ENCODE results near the gene DIPK1B.

DNA sequence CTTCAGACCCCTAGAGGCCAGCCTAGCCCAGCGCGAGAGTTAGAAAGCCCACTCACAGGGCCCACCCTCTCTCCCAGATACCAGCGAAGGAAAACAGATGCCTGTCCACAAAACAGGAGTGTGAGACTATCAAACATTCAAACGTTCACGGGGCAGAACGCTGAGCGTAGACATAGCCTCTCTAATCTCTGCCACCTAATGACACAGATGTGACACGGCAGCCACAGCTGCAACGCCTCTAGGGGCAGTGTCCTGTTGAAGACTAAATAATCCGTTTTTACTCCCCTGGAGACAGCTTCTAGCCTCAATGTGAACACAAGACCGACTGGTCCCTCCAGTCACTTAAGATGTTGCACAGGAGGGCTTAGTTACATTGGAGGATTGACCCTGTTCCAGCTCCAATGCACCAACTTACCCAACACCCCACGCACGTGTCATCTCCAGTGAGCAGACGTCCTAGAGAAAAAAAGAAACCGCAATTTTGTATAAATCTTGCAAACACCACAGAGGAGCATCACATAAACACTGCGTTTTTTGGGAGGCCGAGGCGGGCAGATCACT lies 14.3 kb downstream of the DIPK1B start:
- TF ChIP-seq, protein P1, sequence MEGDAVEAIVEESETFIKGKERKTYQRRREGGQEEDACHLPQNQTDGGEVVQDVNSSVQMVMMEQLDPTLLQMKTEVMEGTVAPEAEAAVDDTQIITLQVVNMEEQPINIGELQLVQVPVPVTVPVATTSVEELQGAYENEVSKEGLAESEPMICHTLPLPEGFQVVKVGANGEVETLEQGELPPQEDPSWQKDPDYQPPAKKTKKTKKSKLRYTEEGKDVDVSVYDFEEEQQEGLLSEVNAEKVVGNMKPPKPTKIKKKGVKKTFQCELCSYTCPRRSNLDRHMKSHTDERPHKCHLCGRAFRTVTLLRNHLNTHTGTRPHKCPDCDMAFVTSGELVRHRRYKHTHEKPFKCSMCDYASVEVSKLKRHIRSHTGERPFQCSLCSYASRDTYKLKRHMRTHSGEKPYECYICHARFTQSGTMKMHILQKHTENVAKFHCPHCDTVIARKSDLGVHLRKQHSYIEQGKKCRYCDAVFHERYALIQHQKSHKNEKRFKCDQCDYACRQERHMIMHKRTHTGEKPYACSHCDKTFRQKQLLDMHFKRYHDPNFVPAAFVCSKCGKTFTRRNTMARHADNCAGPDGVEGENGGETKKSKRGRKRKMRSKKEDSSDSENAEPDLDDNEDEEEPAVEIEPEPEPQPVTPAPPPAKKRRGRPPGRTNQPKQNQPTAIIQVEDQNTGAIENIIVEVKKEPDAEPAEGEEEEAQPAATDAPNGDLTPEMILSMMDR (IDR thresholded peaks at IDR 0.05), result peak in 2 of 3 experiments; percentile 4 to 16
- no peak for TF ChIP-seq POLR2A (IDR thresholded peaks at IDR 0.05)
